ENCODE results near the gene CUBN.

DNA sequence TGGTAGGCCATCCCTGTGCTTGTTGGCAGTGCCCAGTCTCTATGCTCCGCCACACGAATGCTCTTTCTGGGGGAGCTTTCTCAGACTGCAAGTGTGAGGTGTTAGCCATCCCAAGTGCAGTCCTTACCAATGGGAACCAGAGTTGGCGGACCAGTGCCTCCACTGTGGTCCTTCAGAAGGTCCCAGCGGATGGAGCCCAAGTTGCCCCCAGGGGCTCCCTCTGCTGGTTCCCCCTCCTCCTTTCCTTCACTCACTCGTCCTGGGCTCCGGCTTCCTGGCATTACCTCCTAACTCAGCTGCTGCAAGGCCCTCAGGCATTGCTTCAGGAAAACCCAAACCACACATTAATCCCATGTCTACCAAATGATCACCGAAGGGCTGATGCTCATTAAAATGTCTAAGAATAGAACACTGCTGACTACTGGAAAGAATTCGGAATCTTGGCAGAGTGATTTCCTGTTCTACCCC is 139.8 kb downstream of the CUBN start:
- TF ChIP-seq, protein P1, sequence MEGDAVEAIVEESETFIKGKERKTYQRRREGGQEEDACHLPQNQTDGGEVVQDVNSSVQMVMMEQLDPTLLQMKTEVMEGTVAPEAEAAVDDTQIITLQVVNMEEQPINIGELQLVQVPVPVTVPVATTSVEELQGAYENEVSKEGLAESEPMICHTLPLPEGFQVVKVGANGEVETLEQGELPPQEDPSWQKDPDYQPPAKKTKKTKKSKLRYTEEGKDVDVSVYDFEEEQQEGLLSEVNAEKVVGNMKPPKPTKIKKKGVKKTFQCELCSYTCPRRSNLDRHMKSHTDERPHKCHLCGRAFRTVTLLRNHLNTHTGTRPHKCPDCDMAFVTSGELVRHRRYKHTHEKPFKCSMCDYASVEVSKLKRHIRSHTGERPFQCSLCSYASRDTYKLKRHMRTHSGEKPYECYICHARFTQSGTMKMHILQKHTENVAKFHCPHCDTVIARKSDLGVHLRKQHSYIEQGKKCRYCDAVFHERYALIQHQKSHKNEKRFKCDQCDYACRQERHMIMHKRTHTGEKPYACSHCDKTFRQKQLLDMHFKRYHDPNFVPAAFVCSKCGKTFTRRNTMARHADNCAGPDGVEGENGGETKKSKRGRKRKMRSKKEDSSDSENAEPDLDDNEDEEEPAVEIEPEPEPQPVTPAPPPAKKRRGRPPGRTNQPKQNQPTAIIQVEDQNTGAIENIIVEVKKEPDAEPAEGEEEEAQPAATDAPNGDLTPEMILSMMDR (IDR thresholded peaks at IDR 0.05): no peak
- no peak for TF ChIP-seq POLR2AphosphoS5 (IDR thresholded peaks at IDR 0.05; ENCODE audit: low read depth, low read length)

Data from Panc1 (cell line).